ENCODE measurements around the gene IFT122. TPM values are rescaled to one million over a fixed set of nuclear protein-coding genes. Genes with fewer than 3 reads are reported as not detected.
A peak's percentile ranks its signal among the peaks of the same experiment; 100 is the strongest.

IFT122 gene, protein sequence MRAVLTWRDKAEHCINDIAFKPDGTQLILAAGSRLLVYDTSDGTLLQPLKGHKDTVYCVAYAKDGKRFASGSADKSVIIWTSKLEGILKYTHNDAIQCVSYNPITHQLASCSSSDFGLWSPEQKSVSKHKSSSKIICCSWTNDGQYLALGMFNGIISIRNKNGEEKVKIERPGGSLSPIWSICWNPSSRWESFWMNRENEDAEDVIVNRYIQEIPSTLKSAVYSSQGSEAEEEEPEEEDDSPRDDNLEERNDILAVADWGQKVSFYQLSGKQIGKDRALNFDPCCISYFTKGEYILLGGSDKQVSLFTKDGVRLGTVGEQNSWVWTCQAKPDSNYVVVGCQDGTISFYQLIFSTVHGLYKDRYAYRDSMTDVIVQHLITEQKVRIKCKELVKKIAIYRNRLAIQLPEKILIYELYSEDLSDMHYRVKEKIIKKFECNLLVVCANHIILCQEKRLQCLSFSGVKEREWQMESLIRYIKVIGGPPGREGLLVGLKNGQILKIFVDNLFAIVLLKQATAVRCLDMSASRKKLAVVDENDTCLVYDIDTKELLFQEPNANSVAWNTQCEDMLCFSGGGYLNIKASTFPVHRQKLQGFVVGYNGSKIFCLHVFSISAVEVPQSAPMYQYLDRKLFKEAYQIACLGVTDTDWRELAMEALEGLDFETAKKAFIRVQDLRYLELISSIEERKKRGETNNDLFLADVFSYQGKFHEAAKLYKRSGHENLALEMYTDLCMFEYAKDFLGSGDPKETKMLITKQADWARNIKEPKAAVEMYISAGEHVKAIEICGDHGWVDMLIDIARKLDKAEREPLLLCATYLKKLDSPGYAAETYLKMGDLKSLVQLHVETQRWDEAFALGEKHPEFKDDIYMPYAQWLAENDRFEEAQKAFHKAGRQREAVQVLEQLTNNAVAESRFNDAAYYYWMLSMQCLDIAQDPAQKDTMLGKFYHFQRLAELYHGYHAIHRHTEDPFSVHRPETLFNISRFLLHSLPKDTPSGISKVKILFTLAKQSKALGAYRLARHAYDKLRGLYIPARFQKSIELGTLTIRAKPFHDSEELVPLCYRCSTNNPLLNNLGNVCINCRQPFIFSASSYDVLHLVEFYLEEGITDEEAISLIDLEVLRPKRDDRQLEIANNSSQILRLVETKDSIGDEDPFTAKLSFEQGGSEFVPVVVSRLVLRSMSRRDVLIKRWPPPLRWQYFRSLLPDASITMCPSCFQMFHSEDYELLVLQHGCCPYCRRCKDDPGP
- 30.2 and 38.8 TPM in 2 replicates for total RNA-seq (2014; rRNA removed; shearing (Covaris generic))
- polyA plus RNA-seq (2016; fragmentation: Nextera tagmentation; extraction: Ambion mirVana) = 10.2 and 10.9 TPM in 2 replicates
- long read RNA-seq, partial matches to known transcripts = 1 of 8 reads
- long read RNA-seq, other reads (novel, unspliced or antisense) = 6 of 8 reads

DNA sequence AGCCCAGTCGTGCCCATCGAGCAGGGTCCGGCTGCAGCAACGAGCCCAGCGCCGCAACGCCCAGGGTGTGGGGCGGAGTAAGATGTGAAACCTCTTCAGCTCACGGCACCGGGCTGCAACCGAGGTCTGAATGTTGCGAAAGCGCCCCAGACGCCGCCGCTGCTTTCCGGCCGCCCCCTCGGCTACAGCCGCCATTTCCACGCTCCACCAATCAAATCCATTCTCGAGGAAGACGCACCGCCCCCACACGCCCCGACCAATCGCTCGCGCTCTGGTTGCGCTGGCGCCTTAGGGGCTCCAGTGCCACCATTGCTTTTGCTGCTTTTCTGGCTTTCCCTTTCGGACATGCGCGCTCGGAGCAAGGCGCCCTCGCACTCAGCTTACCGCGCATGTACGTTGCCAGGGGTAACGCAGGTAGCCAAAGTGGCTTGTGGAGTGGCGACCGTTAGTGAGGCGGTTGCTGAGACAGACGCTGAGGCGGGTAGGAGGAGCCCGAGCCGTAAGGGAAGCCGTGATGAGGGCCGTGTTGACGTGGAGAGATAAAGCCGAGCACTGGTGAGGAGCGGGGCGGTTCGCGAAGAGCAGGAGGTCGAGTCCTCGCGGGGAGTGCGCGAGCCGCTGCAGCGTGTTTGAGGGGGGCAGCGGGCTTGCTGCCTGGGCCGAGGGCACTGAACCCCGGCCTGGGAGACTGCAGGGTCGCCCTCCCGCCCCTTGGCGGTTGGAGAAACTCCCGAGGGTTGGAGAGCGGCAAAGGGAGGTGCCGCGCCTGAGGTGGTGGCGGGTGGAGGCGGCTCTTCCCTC is at the start of gene IFT122, which contains the start of gene MBD4:
TSS of gene IFT122 (plus strand) at position 408 of the 801 bp plus-strand sequence. CDS start at position 515, 107 bp downstream.
TSS of gene MBD4 (minus strand) at position 132 of the 801 bp plus-strand sequence. CDS start at position 17, 115 bp downstream.
- TF ChIP-seq ZNF331 (CRISPR knock-in tag; IDR thresholded peaks at IDR 0.05; ENCODE audit: low read depth) (no peak), POLR2AphosphoS5 (IDR thresholded peaks at IDR 0.05; ENCODE audit: low read depth) (peak; percentile 81), EZH2phosphoT487 (IDR thresholded peaks at IDR 0.05; ENCODE audit: unreplicated experiment) (no peak), CREB1 (CRISPR knock-in tag; IDR thresholded peaks at IDR 0.05; ENCODE audit: low read depth) (peak; percentile 28), ZNF114 (CRISPR knock-in tag; IDR thresholded peaks at IDR 0.05) (no peak)
- TF ChIP-seq, protein P1, sequence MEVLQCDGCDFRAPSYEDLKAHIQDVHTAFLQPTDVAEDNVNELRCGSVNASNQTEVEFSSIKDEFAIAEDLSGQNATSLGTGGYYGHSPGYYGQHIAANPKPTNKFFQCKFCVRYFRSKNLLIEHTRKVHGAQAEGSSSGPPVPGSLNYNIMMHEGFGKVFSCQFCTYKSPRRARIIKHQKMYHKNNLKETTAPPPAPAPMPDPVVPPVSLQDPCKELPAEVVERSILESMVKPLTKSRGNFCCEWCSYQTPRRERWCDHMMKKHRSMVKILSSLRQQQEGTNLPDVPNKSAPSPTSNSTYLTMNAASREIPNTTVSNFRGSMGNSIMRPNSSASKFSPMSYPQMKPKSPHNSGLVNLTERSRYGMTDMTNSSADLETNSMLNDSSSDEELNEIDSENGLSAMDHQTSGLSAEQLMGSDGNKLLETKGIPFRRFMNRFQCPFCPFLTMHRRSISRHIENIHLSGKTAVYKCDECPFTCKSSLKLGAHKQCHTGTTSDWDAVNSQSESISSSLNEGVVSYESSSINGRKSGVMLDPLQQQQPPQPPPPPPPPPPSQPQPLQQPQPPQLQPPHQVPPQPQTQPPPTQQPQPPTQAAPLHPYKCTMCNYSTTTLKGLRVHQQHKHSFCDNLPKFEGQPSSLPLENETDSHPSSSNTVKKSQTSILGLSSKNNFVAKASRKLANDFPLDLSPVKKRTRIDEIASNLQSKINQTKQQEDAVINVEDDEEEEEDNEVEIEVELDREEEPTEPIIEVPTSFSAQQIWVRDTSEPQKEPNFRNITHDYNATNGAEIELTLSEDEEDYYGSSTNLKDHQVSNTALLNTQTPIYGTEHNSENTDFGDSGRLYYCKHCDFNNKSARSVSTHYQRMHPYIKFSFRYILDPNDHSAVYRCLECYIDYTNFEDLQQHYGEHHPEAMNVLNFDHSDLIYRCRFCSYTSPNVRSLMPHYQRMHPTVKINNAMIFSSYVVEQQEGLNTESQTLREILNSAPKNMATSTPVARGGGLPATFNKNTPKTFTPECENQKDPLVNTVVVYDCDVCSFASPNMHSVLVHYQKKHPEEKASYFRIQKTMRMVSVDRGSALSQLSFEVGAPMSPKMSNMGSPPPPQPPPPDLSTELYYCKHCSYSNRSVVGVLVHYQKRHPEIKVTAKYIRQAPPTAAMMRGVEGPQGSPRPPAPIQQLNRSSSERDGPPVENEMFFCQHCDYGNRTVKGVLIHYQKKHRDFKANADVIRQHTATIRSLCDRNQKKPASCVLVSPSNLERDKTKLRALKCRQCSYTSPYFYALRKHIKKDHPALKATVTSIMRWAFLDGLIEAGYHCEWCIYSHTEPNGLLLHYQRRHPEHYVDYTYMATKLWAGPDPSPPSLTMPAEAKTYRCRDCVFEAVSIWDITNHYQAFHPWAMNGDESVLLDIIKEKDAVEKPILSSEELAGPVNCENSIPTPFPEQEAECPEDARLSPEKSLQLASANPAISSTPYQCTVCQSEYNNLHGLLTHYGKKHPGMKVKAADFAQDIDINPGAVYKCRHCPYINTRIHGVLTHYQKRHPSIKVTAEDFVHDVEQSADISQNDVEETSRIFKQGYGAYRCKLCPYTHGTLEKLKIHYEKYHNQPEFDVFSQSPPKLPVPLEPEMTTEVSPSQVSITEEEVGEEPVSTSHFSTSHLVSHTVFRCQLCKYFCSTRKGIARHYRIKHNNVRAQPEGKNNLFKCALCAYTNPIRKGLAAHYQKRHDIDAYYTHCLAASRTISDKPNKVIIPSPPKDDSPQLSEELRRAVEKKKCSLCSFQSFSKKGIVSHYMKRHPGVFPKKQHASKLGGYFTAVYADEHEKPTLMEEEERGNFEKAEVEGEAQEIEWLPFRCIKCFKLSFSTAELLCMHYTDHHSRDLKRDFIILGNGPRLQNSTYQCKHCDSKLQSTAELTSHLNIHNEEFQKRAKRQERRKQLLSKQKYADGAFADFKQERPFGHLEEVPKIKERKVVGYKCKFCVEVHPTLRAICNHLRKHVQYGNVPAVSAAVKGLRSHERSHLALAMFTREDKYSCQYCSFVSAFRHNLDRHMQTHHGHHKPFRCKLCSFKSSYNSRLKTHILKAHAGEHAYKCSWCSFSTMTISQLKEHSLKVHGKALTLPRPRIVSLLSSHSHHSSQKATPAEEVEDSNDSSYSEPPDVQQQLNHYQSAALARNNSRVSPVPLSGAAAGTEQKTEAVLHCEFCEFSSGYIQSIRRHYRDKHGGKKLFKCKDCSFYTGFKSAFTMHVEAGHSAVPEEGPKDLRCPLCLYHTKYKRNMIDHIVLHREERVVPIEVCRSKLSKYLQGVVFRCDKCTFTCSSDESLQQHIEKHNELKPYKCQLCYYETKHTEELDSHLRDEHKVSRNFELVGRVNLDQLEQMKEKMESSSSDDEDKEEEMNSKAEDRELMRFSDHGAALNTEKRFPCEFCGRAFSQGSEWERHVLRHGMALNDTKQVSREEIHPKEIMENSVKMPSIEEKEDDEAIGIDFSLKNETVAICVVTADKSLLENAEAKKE (CRISPR knock-in tag; IDR thresholded peaks at IDR 0.05) = no peak
- TF ChIP-seq, protein P2, sequence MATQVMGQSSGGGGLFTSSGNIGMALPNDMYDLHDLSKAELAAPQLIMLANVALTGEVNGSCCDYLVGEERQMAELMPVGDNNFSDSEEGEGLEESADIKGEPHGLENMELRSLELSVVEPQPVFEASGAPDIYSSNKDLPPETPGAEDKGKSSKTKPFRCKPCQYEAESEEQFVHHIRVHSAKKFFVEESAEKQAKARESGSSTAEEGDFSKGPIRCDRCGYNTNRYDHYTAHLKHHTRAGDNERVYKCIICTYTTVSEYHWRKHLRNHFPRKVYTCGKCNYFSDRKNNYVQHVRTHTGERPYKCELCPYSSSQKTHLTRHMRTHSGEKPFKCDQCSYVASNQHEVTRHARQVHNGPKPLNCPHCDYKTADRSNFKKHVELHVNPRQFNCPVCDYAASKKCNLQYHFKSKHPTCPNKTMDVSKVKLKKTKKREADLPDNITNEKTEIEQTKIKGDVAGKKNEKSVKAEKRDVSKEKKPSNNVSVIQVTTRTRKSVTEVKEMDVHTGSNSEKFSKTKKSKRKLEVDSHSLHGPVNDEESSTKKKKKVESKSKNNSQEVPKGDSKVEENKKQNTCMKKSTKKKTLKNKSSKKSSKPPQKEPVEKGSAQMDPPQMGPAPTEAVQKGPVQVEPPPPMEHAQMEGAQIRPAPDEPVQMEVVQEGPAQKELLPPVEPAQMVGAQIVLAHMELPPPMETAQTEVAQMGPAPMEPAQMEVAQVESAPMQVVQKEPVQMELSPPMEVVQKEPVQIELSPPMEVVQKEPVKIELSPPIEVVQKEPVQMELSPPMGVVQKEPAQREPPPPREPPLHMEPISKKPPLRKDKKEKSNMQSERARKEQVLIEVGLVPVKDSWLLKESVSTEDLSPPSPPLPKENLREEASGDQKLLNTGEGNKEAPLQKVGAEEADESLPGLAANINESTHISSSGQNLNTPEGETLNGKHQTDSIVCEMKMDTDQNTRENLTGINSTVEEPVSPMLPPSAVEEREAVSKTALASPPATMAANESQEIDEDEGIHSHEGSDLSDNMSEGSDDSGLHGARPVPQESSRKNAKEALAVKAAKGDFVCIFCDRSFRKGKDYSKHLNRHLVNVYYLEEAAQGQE (IDR thresholded peaks at IDR 0.05; ENCODE audit: unreplicated experiment) = no peak
- Mint-ChIP-seq H3K27me3 (ENCODE audit: insufficient read depth, low read depth, poor library complexity) (peaks cover 8% of the 10 kb centered on the region), H3K36me3 (ENCODE audit: low read depth) (peaks cover 35% of the 10 kb centered on the region), H3K4me1 (peaks cover 34% of the 10 kb centered on the region), H3K9me3 (no peaks in the 10 kb centered on the region), H3K27ac (peak within 1 kb of the TSS; percentile 96), H3K4me3 (peak within 1 kb of the TSS; percentile 94)
- Histone ChIP-seq H3K9me2 (ENCODE audit: insufficient read depth) (no peaks in the 10 kb centered on the region), H3K4me3 (peak within 1 kb of the TSS; percentile 85), H3K4me1 (ENCODE audit: insufficient read depth) (peaks cover 23% of the 10 kb centered on the region), H4K20me1 (replicated peaks; ENCODE audit: insufficient read depth) (peaks cover 7% of the 10 kb centered on the region; the same call in 1 of the 2 replicates), H3K79me2 (replicated peaks; ENCODE audit: insufficient read depth) (peaks cover 64% of the 10 kb centered on the region), H3K27me3 (ENCODE audit: insufficient read depth) (no peaks in the 10 kb centered on the region), H3F3A (replicated peaks; ENCODE audit: low read depth) (no peaks in the 10 kb centered on the region), H3K27ac (ENCODE audit: low read depth) (peak within 1 kb of the TSS; percentile 86), H2AFZ (peak within 1 kb of the TSS; percentile 86), H3K4me2 (peak within 1 kb of the TSS; percentile 93), H3K36me3 (ENCODE audit: insufficient read depth) (peaks cover 23% of the 10 kb centered on the region)
- peak; percentile 91 for ATAC-seq
- peak; percentile 99 for DNase-seq (ENCODE audit: low spot score)
